ENCODE measurements around the gene MDM4.

MDM4 gene

GRCh38 chr1:204578867-204579664, 62.9 kb downstream of the MDM4 start:
- DNase-seq (ENCODE audit: low read depth) = peak; percentile 7

- DNase-seq (ENCODE audit: low read depth) = no peak
These were observed 63.5 kb downstream of the MDM4 start for GRCh38 chr1:204579681-204580080.

- DNase-seq (ENCODE audit: low read depth) = no peak
These were observed 64.7 kb downstream of the MDM4 start for GRCh38 chr1:204580862-204581261.

GRCh38 chr1:204581759-204582158, 65.6 kb downstream of the MDM4 start:
- no peak for DNase-seq (ENCODE audit: low read depth)

- no peak for DNase-seq (ENCODE audit: low read depth)
These were observed 67.9 kb downstream of the MDM4 start for GRCh38 chr1:204583909-204584632.

GRCh38 chr1:204584699-204585372, 68.6 kb downstream of the MDM4 start:
- DNase-seq (ENCODE audit: low read depth) = no peak

GRCh38 chr1:204587621-204588020, 71.4 kb downstream of the MDM4 start:
- DNase-seq (ENCODE audit: low read depth) = no peak

- DNase-seq (ENCODE audit: low read depth) = no peak
These were observed 72.6 kb downstream of the MDM4 start for GRCh38 chr1:204588826-204589225.

- no peak for DNase-seq (ENCODE audit: low read depth)
These were observed 73.3 kb downstream of the MDM4 start for GRCh38 chr1:204589409-204590038.

GRCh38 chr1:204591473-204592090, 75.4 kb downstream of the MDM4 start:
- no peak for DNase-seq (ENCODE audit: low read depth)

GRCh38 chr1:204592246-204592948, 76.2 kb downstream of the MDM4 start:
- DNase-seq (ENCODE audit: low read depth) = no peak

- no peak for DNase-seq (ENCODE audit: low read depth)
These were observed 82.2 kb downstream of the MDM4 start for GRCh38 chr1:204598319-204598969.

GRCh38 chr1:204599098-204599497, 82.9 kb downstream of the MDM4 start:
- no peak for DNase-seq (ENCODE audit: low read depth)

GRCh38 chr1:204599596-204599995, 83.4 kb downstream of the MDM4 start:
- no peak for DNase-seq (ENCODE audit: low read depth)

- no peak for DNase-seq (ENCODE audit: low read depth)
These were observed 84.0 kb downstream of the MDM4 start for GRCh38 chr1:204600203-204600602.

GRCh38 chr1:204600968-204601367, 84.8 kb downstream of the MDM4 start:
- DNase-seq (ENCODE audit: low read depth) = no peak

- DNase-seq (ENCODE audit: low read depth) = no peak
These were observed 85.9 kb downstream of the MDM4 start for GRCh38 chr1:204602111-204602579.

GRCh38 chr1:204602871-204603542, 86.8 kb downstream of the MDM4 start:
- no peak for DNase-seq (ENCODE audit: low read depth)

GRCh38 chr1:204605791-204606190, 89.6 kb downstream of the MDM4 start:
- DNase-seq (ENCODE audit: low read depth) = no peak
